Adrenal gland (tissue), 5 donors: ENCODE data around the gene WWTR1.
A peak's percentile ranks its signal among the peaks of the same experiment; 100 is the strongest.

ENCODE experiments used
- CTCF ChIP-seq, 6 experiments: fragments of 450-650 bp in 4 of 6; fragments of 200-600 bp in 2 of 6; sonication (generic) in 1 of 6; IDR thresholded peaks; 1 replicate in 5 of 6; 2 replicates in 1 of 6; pipeline versions ENCODE4 v1.5.1 to v1.8.0; 2016 to 2021; ENCODE audit warnings: antibody characterized with exemption in 6 of 6, mild to moderate bottlenecking in 2 of 6, moderate library complexity in 1 of 6
- POLR2A ChIP-seq, 2 donors: fragments of 450-650 bp; IDR thresholded peaks; one replicate each; pipeline ENCODE4 v1.6.1; 2017; ENCODE audit warnings: antibody characterized with exemption in 2 of 2, mild to moderate bottlenecking in 2 of 2, moderate library complexity in 1 of 2
- donor health status: DM: no; HTN: no; CAD: no.

GRCh38 chr3:149657926-149658743 lies at the start of gene WWTR1:
- TF ChIP-seq CTCF (IDR thresholded peaks at IDR 0.05): peak in 3 of 6 experiments; percentile 7 to 19 (median 18)
- TF ChIP-seq POLR2A (IDR thresholded peaks at IDR 0.05): peak; percentile 58 to 98
